ENCODE data around the gene SCARB1. TPM values are rescaled to one million over a fixed set of nuclear protein-coding genes. Genes with fewer than 3 reads are reported as not detected.

Gene SCARB1
- total and polyA plus RNA-seq, 9 of the 15 experiments (the other 6 are each of a cell fraction or from before 2014, with no cell fraction given): 0.56 to 157 (median 52.8) TPM

GRCh38 chr12:124883263-124884130, 19.8 kb upstream of the SCARB1 start:
- Histone ChIP-seq H3K4me3 (no peak overlapping the region), H3K4me2 (ENCODE audit: insufficient read depth, low read length) (no peak overlapping the region), H3K36me3 (ENCODE audit: control insufficient read depth, insufficient read depth, low read length) (no peaks in the 10 kb centered on the region), H3K9me3 (replicated peaks; ENCODE audit: control insufficient read depth, insufficient read depth, low read depth, low read length) (no peaks in the 10 kb centered on the region), H3K27me3 (ENCODE audit: control insufficient read depth in 2 of 2, insufficient read depth in 2 of 2, low read length in 2 of 2) (no peaks in the 10 kb centered on the region), H3K9me1 (ENCODE audit: control insufficient read depth, insufficient read depth, low read length) (no peaks in the 10 kb centered on the region), H3K79me2 (ENCODE audit: control insufficient read depth, insufficient read depth, low read length) (no peaks in the 10 kb centered on the region), H2AFZ (ENCODE audit: low read depth, low read length) (peak overlapping the region; percentile 34; the same call in 1 of the 2 replicates), H3K27ac (ENCODE audit: extremely low read depth, low read depth, low read length) (no peak overlapping the region), H3K4me1 (replicated peaks in 1 of 2; ENCODE audit: control insufficient read depth in 2 of 2, insufficient read depth in 2 of 2, low read length in 2 of 2) (peaks cover 38 to 56% of the 10 kb centered on the region in 2 experiments), H4K20me1 (replicated peaks; ENCODE audit: control insufficient read depth, insufficient read depth, low read length) (no peaks in the 10 kb centered on the region; the same call in 1 of the 2 replicates), H3K9ac (ENCODE audit: insufficient read depth in 1 of 2, low read depth in 2 of 2, low read length in 2 of 2) (peak overlapping the region in 1 of 2 experiments; percentile 77; a peak in 1 of 4 replicates)
- BruUV-seq (replicated peaks): no TSS peak
- ChIA-PET CTCF (ENCODE audit: low intra/inter-chr PET ratio) (no interaction called here), POLR2A (interaction anchor here (0.6 kb wide), 2 partner anchors 217 to 261 kb away, joined by 3 to 5 read pairs; no protein-coding TSS in a partner anchor)
- intact Hi-C loops (cut with micrococcal nuclease) (loop anchor here (2.0 kb wide), 2 partner anchors 21 to 23 kb away; partner anchors contain the start of gene SCARB1), in situ Hi-C loops (cut with MboI) (no loop called here)
- ATAC-seq: no peak; the same call in 1 of the 3 replicates
- WGBS (ENCODE audit: insufficient coverage, low coverage, missing lambda C conversion rate): 49% methylated on average over 8 of the region's 10 CpGs
- FAIRE-seq: peak; percentile 65
- DNase-seq (ENCODE audit: extremely low read depth in 1 of 4, low spot score in 3 of 4): peak in 1 of 4 experiments; percentile 63
- TF ChIP-seq SMARCA5 (IDR thresholded peaks at IDR 0.05) (peak; percentile 24; the same call in 1 of the 2 replicates), TRIM25 (IDR thresholded peaks at IDR 0.05; ENCODE audit: borderline replicate concordance) (peak; percentile 82; the same call in 1 of the 2 replicates), STAT6 (CRISPR knock-in tag; IDR thresholded peaks at IDR 0.05) (no peak), ATF7 (IDR thresholded peaks at IDR 0.05) (peak; percentile 15; the same call in 1 of the 2 replicates), HES1 (IDR thresholded peaks at IDR 0.05; ENCODE audit: low read depth) (0 out of 2 replicates have a peak, but pooled peaks have one; percentile 18), ZBTB5 (IDR thresholded peaks at IDR 0.05) (peak; percentile 67; the same call in 1 of the 2 replicates), PRDM10 (IDR thresholded peaks at IDR 0.05; ENCODE audit: partially characterized antibody) (peak; percentile 79)
